ENCODE measurements around the gene PTOV1. TPM values are rescaled to one million over a fixed set of nuclear protein-coding genes. Genes with fewer than 3 reads are reported as not detected.

PTOV1 gene
- total and polyA plus RNA-seq, 2 of the 13 experiments (the other 11 are each of a cell fraction or from before 2014, with no cell fraction given), result 63.5 to 68.5 TPM

DNA sequence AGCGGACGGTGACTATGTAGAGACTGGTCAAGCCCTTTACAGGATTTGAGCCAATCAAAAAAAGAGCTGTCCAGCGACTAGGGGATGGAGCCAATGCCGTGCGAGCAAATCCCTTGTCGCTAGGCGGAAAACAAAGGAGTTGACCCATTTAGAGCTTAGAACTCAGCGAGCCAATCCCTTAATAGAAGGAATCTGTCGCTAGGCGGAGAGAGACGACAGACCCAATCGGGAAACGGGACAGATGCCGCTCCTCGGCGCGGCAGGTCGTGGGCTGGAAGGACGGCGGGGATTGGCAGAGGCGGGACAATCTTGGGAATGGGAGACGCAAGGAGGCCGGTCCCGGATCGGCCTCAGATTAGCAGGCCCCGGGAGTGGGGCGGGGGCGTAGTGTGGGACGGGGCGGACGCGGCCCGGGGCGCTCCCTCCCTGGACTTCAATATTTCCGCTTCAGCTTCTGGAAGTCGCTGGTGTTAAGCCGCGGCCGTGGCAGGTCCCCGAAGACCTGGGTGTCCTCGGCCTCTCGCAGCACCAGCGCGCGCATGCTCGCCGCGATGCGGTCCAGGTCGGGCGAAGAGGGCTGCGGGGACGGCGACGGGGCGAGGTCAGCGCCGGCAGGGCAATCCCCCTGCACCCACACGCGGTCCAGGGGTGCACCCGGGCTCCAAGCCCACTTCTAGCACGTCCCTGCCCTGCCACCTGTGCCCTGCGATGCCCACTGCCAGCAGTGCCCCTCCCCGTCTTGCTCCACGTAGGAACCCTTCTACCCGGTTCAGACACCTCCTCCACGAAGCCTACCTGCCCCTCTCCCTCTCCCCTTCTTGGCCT, 18.7 kb downstream of the PTOV1 start (continued):
- no peak for TF ChIP-seq MTERF4 (CRISPR knock-in tag; IDR thresholded peaks at IDR 0.05)
- peak; percentile 99 for TF ChIP-seq RFXANK (CRISPR knock-in tag; IDR thresholded peaks at IDR 0.05)
- TF ChIP-seq, protein P1, sequence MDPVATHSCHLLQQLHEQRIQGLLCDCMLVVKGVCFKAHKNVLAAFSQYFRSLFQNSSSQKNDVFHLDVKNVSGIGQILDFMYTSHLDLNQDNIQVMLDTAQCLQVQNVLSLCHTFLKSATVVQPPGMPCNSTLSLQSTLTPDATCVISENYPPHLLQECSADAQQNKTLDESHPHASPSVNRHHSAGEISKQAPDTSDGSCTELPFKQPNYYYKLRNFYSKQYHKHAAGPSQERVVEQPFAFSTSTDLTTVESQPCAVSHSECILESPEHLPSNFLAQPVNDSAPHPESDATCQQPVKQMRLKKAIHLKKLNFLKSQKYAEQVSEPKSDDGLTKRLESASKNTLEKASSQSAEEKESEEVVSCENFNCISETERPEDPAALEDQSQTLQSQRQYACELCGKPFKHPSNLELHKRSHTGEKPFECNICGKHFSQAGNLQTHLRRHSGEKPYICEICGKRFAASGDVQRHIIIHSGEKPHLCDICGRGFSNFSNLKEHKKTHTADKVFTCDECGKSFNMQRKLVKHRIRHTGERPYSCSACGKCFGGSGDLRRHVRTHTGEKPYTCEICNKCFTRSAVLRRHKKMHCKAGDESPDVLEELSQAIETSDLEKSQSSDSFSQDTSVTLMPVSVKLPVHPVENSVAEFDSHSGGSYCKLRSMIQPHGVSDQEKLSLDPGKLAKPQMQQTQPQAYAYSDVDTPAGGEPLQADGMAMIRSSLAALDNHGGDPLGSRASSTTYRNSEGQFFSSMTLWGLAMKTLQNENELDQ (CRISPR knock-in tag; IDR thresholded peaks at IDR 0.05; ENCODE audit: borderline replicate concordance), result no peak
- no peak; the same call in 1 of the 2 replicates for TF ChIP-seq PAF1 (CRISPR knock-in tag; IDR thresholded peaks at IDR 0.05)
- no peak for TF ChIP-seq ZBTB4 (CRISPR knock-in tag; IDR thresholded peaks at IDR 0.05; ENCODE audit: borderline replicate concordance)
- no peak for TF ChIP-seq ZFP62 (CRISPR knock-in tag; IDR thresholded peaks at IDR 0.05)
- peak; percentile 72 for TF ChIP-seq SP4 (CRISPR knock-in tag; IDR thresholded peaks at IDR 0.05)
- peak; percentile 39; the same call in 1 of the 2 replicates for TF ChIP-seq ZMYM4 (CRISPR knock-in tag; IDR thresholded peaks at IDR 0.05)
- TF ChIP-seq, protein P2, sequence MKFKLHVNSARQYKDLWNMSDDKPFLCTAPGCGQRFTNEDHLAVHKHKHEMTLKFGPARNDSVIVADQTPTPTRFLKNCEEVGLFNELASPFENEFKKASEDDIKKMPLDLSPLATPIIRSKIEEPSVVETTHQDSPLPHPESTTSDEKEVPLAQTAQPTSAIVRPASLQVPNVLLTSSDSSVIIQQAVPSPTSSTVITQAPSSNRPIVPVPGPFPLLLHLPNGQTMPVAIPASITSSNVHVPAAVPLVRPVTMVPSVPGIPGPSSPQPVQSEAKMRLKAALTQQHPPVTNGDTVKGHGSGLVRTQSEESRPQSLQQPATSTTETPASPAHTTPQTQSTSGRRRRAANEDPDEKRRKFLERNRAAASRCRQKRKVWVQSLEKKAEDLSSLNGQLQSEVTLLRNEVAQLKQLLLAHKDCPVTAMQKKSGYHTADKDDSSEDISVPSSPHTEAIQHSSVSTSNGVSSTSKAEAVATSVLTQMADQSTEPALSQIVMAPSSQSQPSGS (CRISPR knock-in tag; IDR thresholded peaks at IDR 0.05), result 0 out of 2 replicates have a peak, but pooled peaks have one; percentile 28
- TF ChIP-seq HHEX (CRISPR knock-in tag; IDR thresholded peaks at IDR 0.05), result no peak
- TF ChIP-seq ZNF629 (CRISPR knock-in tag; conservative IDR thresholded peaks at IDR 0.05), result no peak
- no peak for TF ChIP-seq GLMP (CRISPR knock-in tag; IDR thresholded peaks at IDR 0.05; ENCODE audit: borderline replicate concordance)
- no peak for TF ChIP-seq ZFAT (CRISPR knock-in tag; conservative IDR thresholded peaks at IDR 0.05)
- peak; percentile 71 for TF ChIP-seq NKX3-1 (CRISPR knock-in tag; IDR thresholded peaks at IDR 0.05)
- TF ChIP-seq ETV6 (CRISPR knock-in tag; conservative IDR thresholded peaks at IDR 0.05), result no peak
- TF ChIP-seq TCF7 (IDR thresholded peaks at IDR 0.05; ENCODE audit: low read depth), result 0 out of 2 replicates have a peak, but pooled peaks have one; percentile 17
- TF ChIP-seq, protein P3, sequence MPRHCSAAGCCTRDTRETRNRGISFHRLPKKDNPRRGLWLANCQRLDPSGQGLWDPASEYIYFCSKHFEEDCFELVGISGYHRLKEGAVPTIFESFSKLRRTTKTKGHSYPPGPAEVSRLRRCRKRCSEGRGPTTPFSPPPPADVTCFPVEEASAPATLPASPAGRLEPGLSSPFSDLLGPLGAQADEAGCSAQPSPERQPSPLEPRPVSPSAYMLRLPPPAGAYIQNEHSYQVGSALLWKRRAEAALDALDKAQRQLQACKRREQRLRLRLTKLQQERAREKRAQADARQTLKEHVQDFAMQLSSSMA (CRISPR knock-in tag; IDR thresholded peaks at IDR 0.05), result no peak
- TF ChIP-seq MAZ (IDR thresholded peaks at IDR 0.05; ENCODE audit: borderline replicate concordance, low read depth, low read length), result no peak
- peak; percentile 44; the same call in 1 of the 2 replicates for TF ChIP-seq MAZ (CRISPR knock-in tag; IDR thresholded peaks at IDR 0.05; ENCODE audit: low read depth)
- no peak for TF ChIP-seq ZZZ3 (CRISPR knock-in tag; IDR thresholded peaks at IDR 0.05; ENCODE audit: borderline replicate concordance)

Data from HepG2 (cell line).